Activated naive CD4-positive, alpha-beta T cell treated with anti-CD3 and anti-CD28 coated beads, Interleukin-2, amount 50 U/mL, for 24 hours (primary cell): ENCODE measurements around the gene CALML5.

Source experiments
- H3K27ac Mint-ChIP-seq: one replicate; pipeline ENCODE4 v1.8.0; 2021; ENCODE audit warnings: mild to moderate bottlenecking, mixed read lengths
- H3K27me3 Mint-ChIP-seq: one replicate; pipeline ENCODE4 v1.8.0; 2021; ENCODE audit warnings: mixed read lengths
- H3K36me3 Mint-ChIP-seq: one replicate; pipeline ENCODE4 v1.8.0; 2021; ENCODE audit warnings: mixed read lengths
- H3K4me1 Mint-ChIP-seq: one replicate; pipeline ENCODE4 v1.8.0; 2021; ENCODE audit warnings: mixed read lengths
- H3K4me3 Mint-ChIP-seq: one replicate; pipeline ENCODE4 v1.8.0; 2021; ENCODE audit warnings: mild to moderate bottlenecking, mixed read lengths
- H3K9me3 Mint-ChIP-seq: one replicate; pipeline ENCODE4 v1.8.0; 2021; ENCODE audit warnings: mixed read lengths

Gene CALML5

DNA sequence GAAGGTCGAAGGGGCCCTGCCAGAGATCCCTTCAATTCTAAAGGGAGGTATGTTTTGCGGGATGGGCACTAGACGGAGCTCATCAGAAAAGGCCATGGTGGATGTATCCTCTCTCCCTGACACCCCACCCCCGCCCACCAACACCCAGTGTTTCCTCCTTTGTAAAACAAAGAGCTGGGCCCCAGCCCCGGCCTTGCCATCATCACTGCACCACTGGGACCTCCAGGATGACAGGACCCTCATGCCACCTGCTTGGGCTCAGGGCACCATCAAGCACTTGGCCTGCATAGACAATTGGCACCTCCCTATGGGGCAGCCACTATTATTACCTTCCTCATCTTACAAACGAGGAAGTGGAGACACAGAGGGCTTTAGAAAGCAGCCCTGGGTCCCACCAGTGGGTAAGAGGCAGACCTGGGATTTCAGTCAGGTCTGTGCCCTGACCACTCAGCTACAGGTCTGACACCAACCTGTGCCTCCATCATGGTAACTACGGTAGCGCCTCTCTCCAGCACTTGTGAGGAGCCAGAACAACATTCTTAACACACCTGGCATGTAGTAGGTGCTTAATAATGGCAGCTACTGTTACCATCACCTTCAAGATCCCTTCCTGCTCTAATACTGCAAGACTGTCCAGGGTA is 27.4 kb upstream of the CALML5 start:
- Mint-ChIP-seq H3K36me3 (no peaks in the 10 kb centered on the region), H3K4me1 (no peaks in the 10 kb centered on the region), H3K27ac (no peak overlapping the region), H3K27me3 (no peaks in the 10 kb centered on the region), H3K4me3 (no peak overlapping the region), H3K9me3 (no peaks in the 10 kb centered on the region)

DNA sequence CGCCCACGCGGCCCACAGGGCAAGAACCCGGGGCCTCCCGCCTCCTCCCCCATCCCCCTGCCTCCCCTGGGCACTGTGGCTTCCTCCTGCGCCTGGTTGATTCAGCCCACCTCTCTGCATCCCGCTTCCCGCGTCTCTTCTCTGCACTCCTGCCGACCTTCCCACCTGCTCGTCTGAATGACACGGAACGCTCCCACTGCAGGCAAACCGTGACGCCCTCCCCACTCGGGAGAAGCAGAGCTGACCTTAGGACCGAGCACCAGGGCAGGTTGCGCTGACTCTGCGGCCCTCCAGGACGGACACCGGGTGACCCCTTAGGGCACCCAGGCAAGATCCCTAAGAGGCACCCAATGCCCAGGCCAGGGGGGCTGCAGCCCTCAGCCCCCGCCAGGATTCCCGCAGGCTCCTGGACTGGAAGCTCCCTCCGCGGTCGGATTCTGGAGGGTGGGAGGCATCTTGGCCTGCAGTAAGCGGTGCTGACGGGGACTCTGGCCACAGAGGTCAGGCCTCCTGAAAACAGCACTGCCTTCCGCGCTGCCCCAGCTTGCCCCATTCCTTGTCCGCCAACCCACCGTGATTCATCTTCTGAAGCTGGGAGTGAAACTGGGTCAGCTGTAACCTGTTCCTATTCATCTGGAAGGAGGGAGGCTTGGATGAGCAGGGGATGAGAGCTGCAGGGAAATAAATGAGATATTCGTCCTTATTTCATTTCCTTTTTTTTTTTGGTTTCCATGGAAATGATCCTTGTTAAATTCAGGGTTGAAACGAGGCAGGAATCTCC is 26.4 kb upstream of the CALML5 start:
- Mint-ChIP-seq H3K9me3 (no peaks in the 10 kb centered on the region), H3K27me3 (no peaks in the 10 kb centered on the region), H3K36me3 (no peaks in the 10 kb centered on the region), H3K4me3 (no peak overlapping the region), H3K27ac (no peak overlapping the region), H3K4me1 (no peaks in the 10 kb centered on the region)

DNA sequence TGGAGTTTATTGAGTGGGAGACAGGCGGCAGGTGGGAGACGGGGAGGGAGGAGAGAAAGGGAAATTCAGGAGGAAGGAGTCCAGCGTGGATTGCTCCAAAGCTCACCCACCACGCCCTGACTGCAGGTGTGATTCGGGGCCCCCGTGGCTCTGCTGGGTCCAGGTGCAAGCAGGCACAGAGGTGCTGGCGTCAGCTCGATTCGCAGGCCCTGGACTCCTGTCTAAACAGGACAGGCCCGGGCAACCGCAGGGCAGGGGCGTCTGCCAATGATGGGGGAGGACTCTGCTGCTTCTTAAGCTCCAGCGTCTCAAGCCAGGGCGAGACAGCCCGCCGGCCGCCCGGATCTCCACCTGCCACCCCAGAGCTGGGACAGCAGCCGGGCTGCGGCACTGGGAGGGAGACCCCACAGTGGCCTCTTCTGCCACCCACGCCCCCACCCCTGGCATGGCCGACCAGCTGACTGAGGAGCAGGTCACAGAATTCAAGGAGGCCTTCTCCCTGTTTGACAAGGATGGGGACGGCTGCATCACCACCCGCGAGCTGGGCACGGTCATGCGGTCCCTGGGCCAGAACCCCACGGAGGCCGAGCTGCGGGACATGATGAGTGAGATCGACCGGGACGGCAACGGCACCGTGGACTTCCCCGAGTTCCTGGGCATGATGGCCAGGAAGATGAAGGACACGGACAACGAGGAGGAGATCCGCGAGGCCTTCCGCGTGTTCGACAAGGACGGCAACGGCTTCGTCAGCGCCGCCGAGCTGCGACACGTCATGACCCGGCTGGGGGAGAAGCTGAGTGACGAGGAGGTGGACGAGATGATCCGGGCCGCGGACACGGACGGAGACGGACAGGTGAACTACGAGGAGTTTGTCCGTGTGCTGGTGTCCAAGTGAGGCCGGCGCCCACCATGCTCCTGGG is 25.5 kb upstream of the CALML5 start, which contains the start of gene CALML3:
CALML3 (plus strand) TSS at position 321 of the 920 bp plus-strand sequence; CDS start at position 446, 125 bp downstream.
- H3K27me3 Mint-ChIP-seq = no peaks in the 10 kb centered on the region
- H3K9me3 Mint-ChIP-seq = no peaks in the 10 kb centered on the region
- H3K36me3 Mint-ChIP-seq = no peaks in the 10 kb centered on the region
- H3K27ac Mint-ChIP-seq = peak within 1 kb of the TSS; percentile 4
- H3K4me3 Mint-ChIP-seq = no peak within 1 kb of the TSS
- H3K4me1 Mint-ChIP-seq = no peaks in the 10 kb centered on the region

DNA sequence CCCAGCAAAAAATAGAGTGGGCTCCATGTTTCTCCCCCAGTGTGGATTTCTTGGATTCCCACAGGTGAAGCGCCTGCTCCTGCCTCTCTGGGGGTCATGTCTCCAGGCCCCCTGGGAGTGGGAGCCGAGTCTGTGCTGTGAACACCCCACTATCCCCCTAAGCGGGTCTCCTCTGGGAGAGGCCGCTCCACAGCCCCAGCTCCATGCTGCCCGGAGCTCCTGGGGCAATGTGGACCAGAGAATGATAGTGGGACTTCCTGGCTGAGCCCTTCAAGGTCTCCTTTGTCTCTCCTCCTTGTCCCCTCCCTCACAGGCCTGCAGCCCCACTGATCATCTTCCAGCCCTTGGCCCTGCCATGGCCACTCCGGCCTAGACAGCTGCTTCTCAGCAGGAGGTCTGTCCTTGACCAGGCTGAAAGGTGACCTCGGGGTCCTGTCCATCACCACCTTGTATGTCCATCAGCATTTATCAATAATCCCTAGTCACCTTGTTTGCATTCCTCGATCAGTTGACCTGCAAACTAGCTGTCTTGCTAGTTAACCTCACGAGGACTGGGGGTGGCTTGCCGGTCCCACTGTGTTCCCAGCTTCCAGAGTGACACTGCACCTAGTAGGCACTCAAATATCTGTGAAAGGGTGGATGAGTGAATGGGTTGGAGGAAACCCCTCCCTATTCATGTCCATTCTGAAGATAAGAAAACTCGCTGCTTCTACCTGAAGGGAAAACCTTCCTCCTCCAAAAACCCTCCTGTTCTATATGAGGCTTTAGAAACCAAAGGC is 24.6 kb upstream of the CALML5 start:
- Mint-ChIP-seq H3K27me3 (no peaks in the 10 kb centered on the region), H3K9me3 (no peaks in the 10 kb centered on the region), H3K36me3 (no peaks in the 10 kb centered on the region), H3K27ac (peak overlapping the region; percentile 4), H3K4me3 (no peak overlapping the region), H3K4me1 (no peaks in the 10 kb centered on the region)

DNA sequence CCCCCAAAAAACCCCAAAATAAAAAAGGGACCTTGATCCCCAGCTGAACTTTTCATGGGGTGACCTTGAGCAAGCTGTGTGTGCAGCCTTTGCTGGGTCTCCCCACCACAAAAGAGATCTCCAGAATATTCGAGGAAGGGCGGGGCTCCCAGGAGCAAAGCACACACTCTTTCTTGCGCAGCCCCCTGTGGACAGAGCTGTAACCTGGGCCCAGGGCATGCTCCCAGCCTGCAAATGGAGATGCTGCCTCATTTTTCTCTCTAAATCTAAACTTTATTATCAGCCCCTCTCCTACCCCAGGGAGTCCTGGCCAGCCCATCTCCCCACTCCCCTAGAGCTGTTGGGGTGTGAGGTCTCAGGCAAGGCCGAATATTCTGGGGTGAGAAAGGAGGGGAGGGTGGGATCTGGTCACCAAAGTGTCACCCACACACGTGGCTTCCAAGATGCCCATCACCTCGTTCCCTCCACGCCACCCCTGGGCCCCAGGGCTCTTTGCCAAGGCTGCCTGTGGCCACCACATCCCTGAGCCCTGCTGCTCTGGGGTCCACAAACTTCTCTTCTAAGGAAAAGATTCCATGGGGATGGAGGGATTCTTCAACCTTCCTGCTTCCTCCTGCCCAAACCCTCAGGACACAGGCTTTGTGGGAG is 23.7 kb upstream of the CALML5 start:
- H3K27ac Mint-ChIP-seq = no peak overlapping the region

DNA sequence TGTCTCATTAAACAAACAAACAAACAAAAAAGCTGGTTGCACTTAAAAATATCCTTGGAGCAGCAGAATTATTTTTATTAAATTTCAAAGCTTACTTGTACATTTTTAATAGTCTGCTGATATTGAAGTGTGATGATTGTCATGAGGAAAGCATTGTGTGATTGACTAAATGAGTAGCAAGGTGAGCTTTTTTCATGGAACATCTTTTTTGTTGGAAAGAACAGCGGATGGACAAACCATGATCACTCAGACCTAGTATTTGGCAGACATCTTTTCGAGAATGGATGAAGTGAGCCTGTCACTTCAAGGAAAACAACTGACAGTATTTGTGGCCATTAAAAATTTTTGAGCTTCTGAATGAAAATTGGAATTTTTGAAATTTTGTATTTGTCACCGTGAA is 19.7 kb upstream of the CALML5 start:
- Mint-ChIP-seq H3K4me1 (no peaks in the 10 kb centered on the region), H3K4me3 (no peak overlapping the region), H3K27me3 (no peaks in the 10 kb centered on the region), H3K36me3 (no peaks in the 10 kb centered on the region), H3K9me3 (no peaks in the 10 kb centered on the region), H3K27ac (no peak overlapping the region)

More for the DNA sequence above, 23.7 kb upstream of the CALML5 start:
- H3K27me3 Mint-ChIP-seq = no peaks in the 10 kb centered on the region
- no peaks in the 10 kb centered on the region for H3K9me3 Mint-ChIP-seq
- no peaks in the 10 kb centered on the region for H3K4me1 Mint-ChIP-seq
- H3K36me3 Mint-ChIP-seq = no peaks in the 10 kb centered on the region
- no peak overlapping the region for H3K4me3 Mint-ChIP-seq

DNA sequence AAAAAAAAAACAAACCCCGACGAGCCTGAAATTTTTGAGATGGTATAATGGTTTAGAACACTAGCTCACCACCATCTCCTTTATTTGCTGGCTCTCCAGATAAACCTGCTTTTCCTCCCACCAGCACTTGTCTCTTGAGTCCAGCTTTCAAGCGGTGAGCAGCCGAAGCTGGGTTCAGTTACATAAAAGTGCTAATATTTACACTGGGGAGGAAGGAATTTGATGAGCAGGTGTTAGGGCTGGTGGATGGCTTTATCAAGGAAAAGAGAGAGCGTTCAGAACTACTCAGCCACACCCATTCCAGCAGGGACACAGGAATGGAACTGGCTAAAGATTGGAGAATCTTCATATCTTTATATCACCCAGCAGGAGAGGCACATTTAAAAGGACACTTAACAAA is 18.8 kb upstream of the CALML5 start:
- Mint-ChIP-seq H3K4me3 (no peak overlapping the region), H3K27ac (no peak overlapping the region), H3K27me3 (no peaks in the 10 kb centered on the region)

DNA sequence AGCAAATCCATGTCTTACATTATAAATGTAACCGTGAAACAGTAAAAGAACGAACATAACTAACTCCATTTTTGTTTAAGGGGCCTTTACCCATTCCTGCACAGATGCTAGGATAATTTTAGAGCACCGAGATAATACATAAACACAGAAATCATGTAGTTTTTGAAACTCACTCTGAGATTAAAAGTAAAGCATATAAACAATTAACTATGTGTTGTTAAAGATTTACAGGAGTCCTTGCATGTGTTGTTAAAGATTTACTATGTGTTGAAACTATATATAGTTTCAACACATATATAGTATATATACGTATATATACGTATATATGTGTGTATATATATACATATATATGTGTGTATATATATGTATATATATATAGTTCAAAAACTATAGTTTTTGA is 18.2 kb upstream of the CALML5 start:
- Mint-ChIP-seq H3K9me3 (no peaks in the 10 kb centered on the region), H3K27ac (no peak overlapping the region), H3K4me3 (no peak overlapping the region), H3K36me3 (no peaks in the 10 kb centered on the region), H3K27me3 (no peaks in the 10 kb centered on the region), H3K4me1 (peaks cover 10% of the 10 kb centered on the region)

More for the DNA sequence above, 18.8 kb upstream of the CALML5 start:
- no peaks in the 10 kb centered on the region for H3K36me3 Mint-ChIP-seq
- H3K4me1 Mint-ChIP-seq = peaks cover 5% of the 10 kb centered on the region
- no peaks in the 10 kb centered on the region for H3K9me3 Mint-ChIP-seq

DNA sequence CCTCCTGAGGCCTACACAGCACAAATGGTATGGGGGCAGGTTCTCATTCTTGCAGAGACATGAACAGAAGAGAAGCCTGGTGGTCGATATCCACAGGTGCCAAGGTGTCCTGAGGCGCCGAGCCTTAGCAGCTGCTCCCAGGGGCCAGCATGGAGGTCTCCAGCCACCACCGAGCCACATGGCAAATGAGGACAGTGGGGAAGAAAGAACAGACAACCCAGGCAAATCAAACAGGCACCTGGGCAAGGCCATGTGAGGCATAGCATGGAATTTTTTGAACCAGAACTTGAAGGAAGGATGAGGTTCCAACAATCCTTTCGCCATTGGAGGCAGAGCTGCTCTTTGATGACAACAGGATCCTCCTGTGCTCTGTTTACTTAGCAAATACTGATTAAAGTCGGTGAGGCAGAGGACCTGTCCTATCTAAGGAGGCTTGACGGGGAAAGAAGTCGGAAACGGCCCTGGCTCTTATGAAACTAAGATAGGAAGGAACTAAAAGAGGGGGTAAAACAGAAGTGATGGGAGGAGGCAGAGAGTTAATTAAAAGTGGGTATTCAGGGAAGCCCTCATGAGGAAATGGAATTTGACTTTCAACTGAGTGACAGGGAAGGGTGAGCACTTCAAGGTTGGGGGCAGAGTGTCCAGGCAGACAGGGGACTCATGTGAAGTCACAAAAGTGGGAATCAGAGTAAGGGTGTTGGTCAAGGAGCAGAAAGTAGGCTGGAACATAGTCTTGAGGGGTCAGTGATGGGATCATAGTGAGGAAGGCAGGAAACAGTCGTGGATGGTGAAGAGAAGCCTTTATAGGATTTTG is 16.8 kb upstream of the CALML5 start:
- H3K4me3 Mint-ChIP-seq = no peak overlapping the region

DNA sequence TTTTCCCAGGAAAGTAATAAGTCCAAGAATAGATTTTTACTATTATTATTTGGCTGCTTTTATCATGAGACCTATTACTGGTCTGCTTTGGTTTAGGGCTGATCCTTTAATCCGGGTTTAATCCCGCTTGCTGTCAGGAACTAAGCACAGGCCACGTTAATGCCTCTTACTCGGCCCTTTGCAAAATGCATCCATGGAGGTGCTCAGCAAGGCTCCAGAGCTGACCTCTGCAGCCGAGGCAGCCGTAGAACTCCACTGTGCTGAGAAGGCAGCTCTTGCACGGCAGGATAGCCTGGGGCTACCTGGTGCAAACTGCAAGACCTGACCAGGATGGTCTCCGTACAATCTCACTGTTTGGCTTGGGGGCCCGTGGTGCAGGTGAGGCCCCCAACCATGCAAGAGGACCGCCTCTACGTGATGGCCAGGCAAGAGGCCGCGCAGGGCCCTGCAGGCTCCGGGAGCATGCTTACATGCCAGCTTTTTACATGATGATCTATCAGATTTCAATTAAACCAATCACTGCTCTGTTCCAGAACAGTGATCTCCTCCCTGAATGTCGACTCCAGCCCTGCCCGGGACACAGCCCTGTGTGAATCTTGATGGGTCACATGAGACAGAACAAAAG is 15.0 kb upstream of the CALML5 start:
- Mint-ChIP-seq H3K4me3 (no peak overlapping the region), H3K9me3 (no peaks in the 10 kb centered on the region), H3K4me1 (peaks cover 10% of the 10 kb centered on the region), H3K36me3 (no peaks in the 10 kb centered on the region), H3K27ac (no peak overlapping the region), H3K27me3 (no peaks in the 10 kb centered on the region)

More for the DNA sequence above, 16.8 kb upstream of the CALML5 start:
- Mint-ChIP-seq H3K27me3 (no peaks in the 10 kb centered on the region), H3K36me3 (no peaks in the 10 kb centered on the region), H3K9me3 (no peaks in the 10 kb centered on the region), H3K4me1 (peaks cover 10% of the 10 kb centered on the region), H3K27ac (no peak overlapping the region)

DNA sequence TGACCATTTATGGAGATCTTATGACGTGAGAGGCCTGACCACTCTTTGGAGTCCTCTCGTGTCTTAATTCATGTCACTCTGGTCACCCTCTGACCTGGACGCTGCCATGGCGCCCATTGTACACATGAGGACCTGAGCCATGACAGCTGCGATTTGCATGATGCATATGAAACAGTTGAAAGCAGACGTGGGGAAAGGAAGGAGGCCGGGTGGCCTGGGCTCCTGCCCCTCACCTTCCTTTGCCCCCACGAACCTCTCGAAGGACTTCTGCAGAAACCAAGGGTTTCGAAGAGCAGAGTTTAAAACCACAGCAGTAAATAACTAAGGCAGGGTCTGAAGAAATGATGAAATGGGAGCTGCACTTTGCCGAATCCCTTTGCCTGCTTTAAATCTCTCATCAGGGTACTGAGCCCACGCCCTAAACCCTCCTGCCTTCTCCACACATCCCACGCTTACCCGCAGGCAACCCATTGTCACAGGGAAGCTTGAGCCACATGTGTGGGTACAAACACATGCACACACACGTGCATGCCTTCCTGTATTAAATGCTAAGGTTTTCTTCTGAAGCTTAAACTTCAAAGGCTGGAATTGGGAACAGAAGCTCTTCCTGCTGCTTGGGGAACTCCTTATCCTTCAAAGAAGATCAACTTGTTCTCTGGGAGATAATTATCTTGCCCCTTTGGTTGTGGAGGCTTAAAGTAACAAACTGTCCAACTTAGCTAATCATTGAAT is 13.7 kb upstream of the CALML5 start:
- no peaks in the 10 kb centered on the region for H3K36me3 Mint-ChIP-seq
- no peaks in the 10 kb centered on the region for H3K9me3 Mint-ChIP-seq
- no peak overlapping the region for H3K4me3 Mint-ChIP-seq
- no peak overlapping the region for H3K27ac Mint-ChIP-seq
- H3K27me3 Mint-ChIP-seq = no peaks in the 10 kb centered on the region
- H3K4me1 Mint-ChIP-seq = peaks cover 10% of the 10 kb centered on the region

DNA sequence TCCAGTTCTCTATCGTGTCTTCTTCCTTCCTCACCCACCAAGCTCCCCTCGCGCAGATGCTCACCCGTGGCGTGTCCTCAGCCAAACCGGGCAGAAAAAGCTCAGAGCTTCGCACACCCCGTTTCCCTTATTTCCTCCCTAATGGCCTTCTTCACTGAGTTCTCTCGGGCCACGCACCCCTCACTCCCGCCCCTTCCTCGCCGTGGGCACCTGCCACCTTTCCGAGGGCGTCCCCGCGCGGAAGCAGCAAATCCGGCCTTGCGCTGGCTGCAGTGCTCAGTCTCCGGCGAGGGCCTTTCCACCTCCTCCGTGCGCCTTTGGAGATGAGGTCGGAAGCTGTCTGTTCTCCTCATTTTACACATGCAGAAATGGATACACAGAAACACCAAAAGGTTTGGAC is 13.0 kb upstream of the CALML5 start:
- Mint-ChIP-seq H3K27ac (no peak overlapping the region), H3K4me3 (no peak overlapping the region), H3K4me1 (peaks cover 10% of the 10 kb centered on the region), H3K36me3 (no peaks in the 10 kb centered on the region), H3K27me3 (no peaks in the 10 kb centered on the region), H3K9me3 (no peaks in the 10 kb centered on the region)

DNA sequence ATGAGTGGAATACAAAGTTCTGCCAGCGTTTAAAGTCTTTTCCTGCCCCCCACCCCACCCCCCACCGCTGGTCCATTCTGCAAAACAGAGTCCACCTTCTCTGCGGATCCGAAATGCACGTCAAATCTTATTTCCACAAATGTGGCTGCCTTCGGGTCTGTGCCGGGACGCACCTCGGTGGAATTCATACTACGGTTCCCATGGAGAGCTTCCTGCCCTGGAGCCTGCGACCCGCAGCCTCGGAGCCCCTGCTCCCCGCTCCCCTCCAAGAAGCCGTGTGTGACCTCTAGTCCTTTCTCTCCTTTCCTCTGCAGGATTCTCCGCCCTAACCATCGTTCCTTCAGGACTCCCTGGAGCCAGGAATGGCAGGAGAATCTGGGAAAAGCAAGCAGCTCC is 12.5 kb upstream of the CALML5 start:
- peaks cover 10% of the 10 kb centered on the region for H3K4me1 Mint-ChIP-seq
- H3K36me3 Mint-ChIP-seq = no peaks in the 10 kb centered on the region
- no peak overlapping the region for H3K27ac Mint-ChIP-seq
- no peaks in the 10 kb centered on the region for H3K9me3 Mint-ChIP-seq
- H3K27me3 Mint-ChIP-seq = no peaks in the 10 kb centered on the region
- H3K4me3 Mint-ChIP-seq = no peak overlapping the region
